Esophagus mucosa (tissue), 1 donor: Measurements from ENCODE around the gene SSX2. TPM values are rescaled to one million over a fixed set of nuclear protein-coding genes. Genes with fewer than 3 reads are reported as not detected.
"Not testable (repeated sequence)": the region's sequence is repeated elsewhere in the genome, so short reads cannot be mapped to it uniquely, and the experiment has no call there.

Experiments
- ATAC-seq: fragments of 200-7000 bp; cut with Tn5 transposase; one replicate; pipeline ENCODE4 v1.9.1; 2020
- total RNA-seq: library from RNA; stranded (reverse); gene quantifications from one replicate; pipeline ENCODE4 v1.2.4, GENCODE V29; 2023
- donor health status: DM: yes; HTN: yes; CAD: no.

SSX2 gene, protein sequence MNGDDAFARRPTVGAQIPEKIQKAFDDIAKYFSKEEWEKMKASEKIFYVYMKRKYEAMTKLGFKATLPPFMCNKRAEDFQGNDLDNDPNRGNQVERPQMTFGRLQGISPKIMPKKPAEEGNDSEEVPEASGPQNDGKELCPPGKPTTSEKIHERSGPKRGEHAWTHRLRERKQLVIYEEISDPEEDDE
- total RNA-seq, result not detected

- not testable (repeated sequence) for ATAC-seq
These were observed at the start of gene SSX2 for GRCh38 chrX:52707078-52707477. TSS of gene SSX2 (minus strand) at chrX:52707178. CDS start at chrX:52705749, 1,429 bp downstream.

DNA sequence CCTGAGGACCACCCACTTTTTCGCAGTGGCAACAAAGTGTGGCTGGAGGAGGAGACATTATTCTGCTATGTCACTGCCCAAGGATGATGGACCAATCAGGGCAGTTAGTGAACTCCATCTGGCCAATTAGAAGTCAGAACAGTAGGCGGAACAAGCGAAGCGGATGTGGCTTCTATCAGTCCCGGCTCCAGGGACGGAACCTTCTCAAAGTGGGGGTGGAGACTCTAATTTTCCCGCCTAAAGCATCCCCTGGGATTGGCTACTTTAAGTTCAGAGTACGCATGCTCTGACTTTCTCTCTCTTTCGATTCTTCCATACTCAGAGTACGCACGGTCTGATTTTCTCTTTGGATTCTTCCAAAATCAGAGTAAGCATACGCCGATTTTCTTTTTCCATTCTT, 44.0 kb upstream of the SSX2 start, which contains the start of gene SSX2B:
Gene SSX2B (plus strand): TSS at position 301 of the 400 bp plus-strand sequence. CDS start 1,429 bp downstream, outside the sequence.
- ATAC-seq, result not testable (repeated sequence)

- ATAC-seq, result not testable (repeated sequence)
These were observed 14.9 kb downstream of the SSX2 start for GRCh38 chrX:52692034-52692433.

- not testable (repeated sequence) for ATAC-seq
These were observed 44.8 kb downstream of the SSX2 start for GRCh38 chrX:52662218-52662617.

- not testable (repeated sequence) for ATAC-seq
These were observed 51.5 kb downstream of the SSX2 start for GRCh38 chrX:52655475-52655874.

DNA sequence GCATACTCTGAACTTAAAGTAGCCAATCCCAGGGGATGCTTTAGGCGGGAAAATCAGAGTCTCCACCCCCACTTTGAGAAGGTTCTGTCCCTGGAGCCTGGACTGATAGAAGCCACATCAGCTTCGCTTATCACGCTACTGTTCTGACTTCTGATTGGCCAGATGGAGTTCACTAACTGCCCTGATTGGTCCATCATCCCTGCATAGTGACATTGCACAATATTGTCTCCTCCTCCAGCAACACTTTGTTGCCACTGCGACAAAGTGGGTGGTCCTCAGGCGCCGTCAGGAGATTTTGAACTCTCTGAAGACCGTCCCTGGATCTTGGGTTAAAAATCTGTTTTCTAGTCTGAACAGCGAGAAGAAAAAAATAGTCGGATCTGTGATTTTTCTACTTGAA, 52.2 kb downstream of the SSX2 start, which contains the start of gene SSX7:
Gene SSX7 (minus strand): TSS at position 101 of the 400 bp plus-strand sequence. CDS start 1,428 bp downstream, outside the sequence.
- ATAC-seq, result not testable (repeated sequence)

DNA sequence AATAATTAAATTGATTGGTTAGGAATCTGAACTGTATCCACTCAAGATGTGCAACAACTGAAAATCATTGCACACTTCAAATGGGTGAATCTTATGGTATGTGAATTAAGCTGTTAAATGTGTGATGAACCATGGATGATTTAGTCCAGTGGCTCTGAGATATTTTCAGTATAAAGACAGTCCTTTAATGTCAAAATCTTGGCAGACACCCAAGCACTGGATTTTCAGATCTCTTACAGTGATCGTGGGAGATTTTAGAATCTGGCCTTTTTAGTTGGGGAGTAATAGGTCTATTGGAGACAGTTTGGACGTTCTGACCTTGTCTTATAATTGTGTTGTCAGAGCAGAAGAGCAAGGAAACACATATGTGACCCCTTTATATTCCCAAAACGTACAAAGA, 56.3 kb downstream of the SSX2 start:
- not testable (repeated sequence) for ATAC-seq

- ATAC-seq, result not testable (repeated sequence)
These were observed 58.0 kb downstream of the SSX2 start for GRCh38 chrX:52648956-52649355.

Other genes with a start within 250 kb of the SSX2 start
- not detected for gene XAGE1A, start 211.4 kb downstream of the SSX2 start, total RNA-seq
- not detected for gene XAGE1B, start 190.1 kb downstream of the SSX2 start, total RNA-seq
- gene SSX7, start 52.3 kb downstream of the SSX2 start, total RNA-seq, result not detected
- gene SSX2B, start 44.1 kb upstream of the SSX2 start, total RNA-seq, result not detected
- not detected for gene SPANXN5, start 90.2 kb upstream of the SSX2 start, total RNA-seq
- gene XAGE5, start 104.1 kb upstream of the SSX2 start, total RNA-seq, result not detected
- gene XAGE3, start 160.9 kb upstream of the SSX2 start, total RNA-seq, result not detected
- 5.7 TPM for gene FAM156B, start 190.2 kb upstream of the SSX2 start, total RNA-seq